NCI-H2029 treated with DMSO at 0.1 percent for 48 hours (cell line): ENCODE data around the gene SLC6A12.

Experiments
- DNase-seq: peaks from one replicate; lab custom pipeline; 2025; lab: John Stamatoyannopoulos, UW

Gene SLC6A12

DNA sequence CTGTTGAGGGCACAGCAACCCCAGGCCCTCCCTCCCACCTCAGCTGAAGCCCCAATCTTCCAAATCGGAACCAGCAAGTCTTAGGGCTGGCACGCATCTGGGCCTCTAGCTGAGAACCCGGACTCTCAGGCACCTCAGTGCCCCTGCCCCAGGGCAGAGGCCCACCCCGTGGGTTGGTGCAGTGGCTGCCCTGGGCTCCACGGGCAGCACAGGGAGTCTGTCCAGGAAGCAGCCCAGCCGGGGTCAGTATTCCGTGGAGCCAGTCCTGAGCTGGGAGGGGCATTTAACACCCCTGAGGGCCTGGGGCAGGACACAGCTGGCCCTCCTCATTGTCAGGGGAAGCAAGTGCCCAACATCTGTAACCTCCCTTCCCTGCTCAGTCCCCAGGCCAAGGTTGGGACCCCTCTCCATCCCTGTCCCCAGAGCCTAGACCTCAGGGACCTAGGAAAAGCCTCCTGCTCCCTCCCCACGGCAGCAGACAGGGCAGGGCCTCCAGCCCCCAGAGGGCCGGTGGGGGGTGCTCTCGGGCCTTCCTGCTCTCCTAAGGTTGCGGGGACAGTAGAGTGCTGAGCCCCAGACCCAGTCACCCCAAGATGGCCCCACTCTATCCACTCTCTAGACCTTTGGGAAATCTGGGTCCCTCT lies 36.5 kb downstream of the SLC6A12 start:
- DNase-seq = no peak

- no peak for DNase-seq
Measured at GRCh38 chr12:176321-177181, 37.4 kb downstream of the SLC6A12 start.

GRCh38 chr12:175759-176158 lies 38.2 kb downstream of the SLC6A12 start:
- no peak for DNase-seq

GRCh38 chr12:175250-175649 lies 38.7 kb downstream of the SLC6A12 start:
- peak; percentile 15 for DNase-seq

DNA sequence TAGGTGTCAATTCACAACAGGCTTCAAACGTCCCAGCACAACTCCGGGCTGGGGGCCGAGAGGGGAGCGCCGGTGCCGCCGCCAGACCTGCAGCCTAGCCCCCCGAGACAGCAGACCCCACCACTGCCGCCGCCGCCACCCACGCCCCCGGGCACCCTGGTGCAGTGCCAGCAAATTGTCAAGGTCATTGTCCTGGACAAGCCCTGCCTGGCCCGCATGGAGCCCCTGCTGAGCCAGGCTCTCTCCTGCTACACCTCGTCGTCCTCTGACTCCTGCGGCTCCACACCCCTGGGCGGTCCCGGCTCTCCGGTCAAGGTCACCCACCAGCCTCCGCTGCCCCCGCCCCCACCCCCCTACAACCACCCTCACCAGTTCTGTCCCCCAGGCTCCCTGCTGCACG lies 39.4 kb downstream of the SLC6A12 start:
- DNase-seq = no peak

GRCh38 chr12:174124-174523 lies 39.8 kb downstream of the SLC6A12 start:
- DNase-seq = no peak

- no peak for DNase-seq
Measured at GRCh38 chr12:172732-173161, 41.2 kb downstream of the SLC6A12 start.

DNA sequence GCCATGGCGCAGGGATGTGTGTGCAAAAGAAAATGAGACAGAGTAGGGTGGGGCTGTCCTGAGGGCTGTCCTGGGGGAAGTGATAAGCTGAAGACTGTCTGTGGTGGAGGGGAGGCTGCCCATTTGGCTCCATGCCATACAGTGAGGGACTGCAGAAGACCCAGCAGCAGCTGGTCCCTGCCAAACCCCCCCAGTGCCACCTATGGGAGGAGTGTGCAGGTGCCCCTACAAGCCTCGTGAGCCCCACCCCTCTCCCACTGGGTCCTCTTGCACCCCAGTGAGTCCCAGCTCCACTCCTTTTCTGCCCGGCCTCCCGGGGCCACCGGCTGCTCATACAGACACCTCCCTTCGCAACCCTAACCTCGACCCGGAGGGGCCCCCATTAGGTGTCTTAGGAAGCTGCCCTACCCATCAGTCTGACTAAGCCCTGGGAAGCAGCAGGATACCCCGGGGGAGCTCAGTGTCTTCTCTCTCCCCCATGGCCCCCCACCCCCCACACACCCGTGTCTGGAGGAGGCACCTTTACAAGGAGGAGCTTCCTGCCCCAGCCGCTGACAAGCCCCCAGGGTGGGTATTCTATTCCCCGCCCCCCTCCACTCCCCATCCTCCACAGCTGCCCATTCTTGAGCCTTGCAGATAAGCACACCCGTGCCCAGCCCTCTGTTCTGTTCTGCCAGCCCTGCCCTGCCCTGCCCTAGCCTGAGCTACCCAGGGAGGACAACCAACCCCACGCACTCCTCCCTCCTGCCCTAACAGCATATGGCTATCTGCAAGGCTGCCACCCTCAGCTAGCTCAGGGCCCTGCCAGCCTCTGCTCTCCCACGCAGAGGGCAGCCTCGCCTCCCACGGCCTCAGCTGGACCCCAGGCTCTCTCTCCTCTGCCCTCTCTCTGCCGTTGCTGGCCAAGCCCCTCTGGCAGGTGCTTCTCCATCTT lies 41.9 kb downstream of the SLC6A12 start:
- no peak for DNase-seq

GRCh38 chr12:171276-171675 lies 42.7 kb downstream of the SLC6A12 start:
- DNase-seq = no peak

- DNase-seq = no peak
Measured at GRCh38 chr12:170371-171225, 43.4 kb downstream of the SLC6A12 start.

- DNase-seq = no peak
Measured at GRCh38 chr12:169528-170370, 44.2 kb downstream of the SLC6A12 start.

GRCh38 chr12:168763-169525 lies 45.0 kb downstream of the SLC6A12 start:
- no peak for DNase-seq

DNA sequence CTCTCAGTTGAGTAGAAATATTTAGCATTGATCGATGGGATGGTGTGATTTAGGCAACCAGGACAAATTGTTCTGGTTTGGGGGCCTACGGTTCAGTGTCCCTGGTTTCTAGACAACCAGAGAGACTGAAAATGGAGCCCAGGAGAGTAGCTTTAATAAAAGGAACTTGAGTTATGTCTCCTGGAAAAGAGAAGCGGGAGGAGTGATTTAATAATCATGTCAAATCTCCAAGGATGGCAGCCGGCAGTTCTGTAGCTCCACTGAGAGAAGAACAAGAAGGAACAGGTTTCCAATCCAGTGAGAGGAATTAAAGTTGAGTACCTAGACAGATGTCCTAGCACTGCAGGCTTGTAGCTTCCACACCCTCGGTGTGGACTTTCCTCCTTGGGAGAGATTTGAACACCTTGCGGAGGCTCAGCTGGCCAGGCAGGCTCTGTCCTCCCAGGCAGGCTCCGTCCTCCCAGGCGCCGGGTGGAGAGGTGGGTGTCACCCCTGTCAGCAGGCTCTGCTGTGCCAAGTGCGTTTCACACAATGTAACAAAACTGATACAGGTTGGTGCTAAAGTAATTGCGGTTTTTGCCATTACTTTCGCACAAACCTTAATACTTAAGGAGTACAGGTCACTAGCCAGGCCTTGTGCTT lies 45.9 kb downstream of the SLC6A12 start:
- DNase-seq = no peak

GRCh38 chr12:166425-167075 lies 47.4 kb downstream of the SLC6A12 start:
- DNase-seq = no peak

DNA sequence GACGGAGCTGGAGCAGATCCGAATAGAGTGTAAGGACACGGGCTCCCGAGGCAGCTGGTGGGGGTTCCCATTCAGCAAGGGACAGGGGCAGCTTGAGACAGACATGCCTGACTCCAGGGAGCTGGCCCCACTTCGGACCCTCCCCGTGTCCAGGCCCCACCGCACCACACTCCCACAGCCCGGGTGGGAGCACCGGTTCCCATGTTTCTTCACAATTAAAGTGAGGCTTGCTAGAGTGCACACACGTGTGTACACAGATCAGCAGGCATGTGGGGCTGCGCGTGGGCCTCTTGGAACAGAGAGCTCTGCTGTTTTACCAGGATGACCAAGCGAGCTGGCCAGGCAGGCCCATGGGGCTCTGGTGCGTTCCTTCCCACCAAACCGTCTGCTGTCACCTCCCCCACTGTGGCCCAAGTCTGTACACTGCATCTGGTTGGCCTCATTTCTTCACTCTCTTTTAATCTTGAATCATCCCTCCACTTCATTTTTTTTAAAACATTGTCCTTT lies 48.0 kb downstream of the SLC6A12 start:
- DNase-seq = no peak

DNA sequence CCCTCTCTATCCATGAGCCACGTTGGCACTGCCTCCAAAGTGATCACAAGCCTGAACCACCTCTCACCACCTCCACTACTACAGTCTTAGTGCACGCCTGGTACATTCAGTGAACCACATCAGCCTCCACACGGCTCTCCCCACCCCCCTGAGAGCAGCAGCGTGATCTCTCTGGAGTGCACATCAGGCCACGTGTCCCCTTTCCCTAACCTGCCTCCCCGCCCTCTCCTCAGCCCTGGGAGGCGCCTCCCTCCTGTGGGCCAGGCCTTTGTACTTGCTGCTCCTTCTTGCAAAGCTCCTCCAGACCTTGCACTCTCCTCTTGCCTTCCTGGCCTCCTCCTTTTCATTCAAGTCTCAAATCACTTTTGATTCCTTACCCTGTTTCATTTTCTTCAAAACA lies 49.8 kb downstream of the SLC6A12 start:
- no peak for DNase-seq

DNA sequence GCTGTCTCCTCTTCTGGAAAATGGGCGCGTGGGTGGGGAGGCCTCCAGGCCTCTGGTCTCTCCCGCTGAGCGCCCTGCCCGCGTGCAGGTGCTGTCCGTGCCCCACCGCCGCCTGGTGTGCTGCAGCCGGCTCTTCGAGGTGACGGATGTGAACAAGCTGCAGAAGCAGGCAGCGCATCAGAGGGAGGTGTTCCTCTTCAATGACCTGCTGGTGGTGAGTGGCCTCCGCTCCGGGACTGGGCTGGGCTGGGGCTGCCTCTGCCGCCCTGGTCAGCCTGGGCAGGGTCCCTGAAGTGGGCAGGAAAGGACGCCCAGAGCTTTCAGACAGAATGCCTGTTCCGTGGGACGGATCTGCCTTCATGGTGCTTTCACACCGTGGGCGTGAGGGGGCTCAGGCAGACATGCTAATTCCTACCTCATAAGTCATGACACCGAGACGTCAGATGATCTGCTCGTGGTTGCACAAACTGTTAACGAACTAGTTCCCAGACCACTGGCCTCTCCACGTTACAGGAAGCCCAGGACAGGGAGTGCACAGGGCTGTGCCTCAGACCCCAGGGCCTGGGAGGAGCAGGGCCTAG lies 50.5 kb downstream of the SLC6A12 start:
- no peak for DNase-seq
